GM12891 (cell line): ENCODE measurements around the gene CCDC57.

Source experiments
- POLR2A ChIP-seq: IDR thresholded peaks from 2 replicates; pipeline ENCODE4 v1.6.1; 2011; ENCODE audit warnings: low read depth, low read length, control low read depth
- POLR2AphosphoS5 ChIP-seq: IDR thresholded peaks from 2 replicates; pipeline ENCODE4 v1.6.1; 2011; ENCODE audit warnings: low read depth, low read length, control low read depth

DNA sequence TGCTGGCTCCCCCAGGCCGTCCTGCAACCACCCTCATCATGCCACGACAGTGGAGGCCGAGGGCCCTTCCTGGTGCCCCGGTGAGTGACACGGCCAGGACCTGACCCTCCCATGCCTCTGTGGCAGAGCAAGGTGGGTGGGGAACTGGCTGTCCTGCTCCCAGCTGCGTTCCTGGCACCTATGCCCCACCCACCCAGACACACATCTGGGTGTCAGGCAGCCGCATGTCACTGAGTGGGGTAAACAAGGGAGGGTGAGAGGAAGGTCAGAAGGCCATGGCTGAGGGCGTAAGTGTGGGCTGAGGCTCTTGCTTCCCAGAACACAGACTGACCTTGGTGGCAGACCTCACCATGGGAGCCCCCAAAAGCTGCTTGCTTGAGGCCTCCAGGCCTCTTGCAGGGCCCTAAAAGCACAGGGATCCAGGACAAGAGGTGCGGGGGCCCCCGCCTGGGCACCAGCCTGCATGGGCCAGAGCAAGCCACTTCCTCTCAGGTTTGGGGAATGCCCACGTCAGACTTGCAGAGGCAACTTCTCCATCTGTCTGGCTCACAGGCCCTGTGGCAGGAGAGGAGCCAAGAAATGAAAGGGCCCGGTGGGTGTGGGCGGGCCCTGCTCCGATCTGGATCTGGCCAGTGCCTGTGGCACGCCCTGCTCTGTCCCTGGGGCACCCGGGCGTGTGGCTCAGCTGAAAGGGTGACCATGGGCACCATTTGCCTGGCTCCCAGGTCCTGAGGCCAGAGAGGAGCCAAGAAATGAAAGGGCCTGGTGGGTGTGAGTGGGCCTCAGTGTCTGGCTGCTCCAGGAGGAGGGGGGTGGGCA is 3.9 kb upstream of the CCDC57 start:
- no peak for TF ChIP-seq POLR2A
- no peak for TF ChIP-seq POLR2AphosphoS5
